GM20000 (cell line): ENCODE data around the gene GOLGA6L7.

ENCODE experiments used
- DNase-seq: peaks from one replicate; pipeline ENCODE4 v3.0.0; 2012; ENCODE audit warnings: low spot score
- TF ChIP-seq, protein P1 (sequence below): IDR thresholded peaks from 2 replicates; pipeline ENCODE4 v1.5.1; 2012; ENCODE audit warnings: mild to moderate bottlenecking, control low read depth; ENCODE audit errors: extremely low read depth, missing control alignments

Gene GOLGA6L7

DNA sequence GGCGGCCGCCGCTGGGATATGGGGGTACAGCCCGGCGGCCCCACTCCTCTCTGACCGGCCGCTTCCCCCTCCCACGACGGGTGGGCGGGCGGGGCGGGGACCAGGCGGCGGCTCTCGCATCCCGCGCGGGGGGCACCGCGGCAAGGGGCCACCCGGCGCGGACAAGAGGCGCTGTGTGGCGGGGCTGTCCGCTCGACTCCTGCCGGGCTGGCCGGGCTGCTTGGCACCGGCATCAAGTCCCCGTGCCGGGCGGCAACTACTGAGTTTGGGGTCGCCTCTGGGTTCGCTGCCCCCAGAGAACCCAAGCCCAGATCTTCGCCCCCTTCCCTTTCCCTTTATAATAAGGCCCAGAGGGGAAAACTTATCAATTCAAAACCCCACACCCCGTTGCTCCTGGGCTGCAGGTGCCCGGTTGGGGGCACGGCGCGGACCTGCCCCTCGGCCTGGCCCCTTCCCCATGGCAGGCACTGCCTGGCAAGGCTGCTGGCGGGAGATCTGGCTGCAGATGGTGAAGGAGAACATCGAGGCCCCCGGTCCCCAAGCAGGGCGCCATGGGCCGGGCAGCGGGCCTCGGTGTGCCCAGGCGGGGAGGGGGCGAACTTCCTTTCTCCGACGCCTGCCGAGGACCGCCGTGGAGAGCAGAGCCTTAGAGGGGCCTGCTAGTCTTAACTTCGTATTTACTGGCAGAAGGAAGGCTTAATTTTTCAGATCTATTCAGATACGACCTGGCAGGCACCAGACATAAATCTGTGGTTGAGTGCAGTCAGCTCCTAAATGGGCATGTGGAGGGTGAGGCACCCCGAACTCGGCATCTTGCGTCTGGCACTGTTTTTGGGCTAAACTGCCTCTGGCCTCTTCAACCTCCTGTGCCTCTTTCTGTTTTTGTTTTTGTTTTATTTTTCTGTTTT, 38.2 kb upstream of the GOLGA6L7 start:
- no peak for DNase-seq
- TF ChIP-seq, protein P1, sequence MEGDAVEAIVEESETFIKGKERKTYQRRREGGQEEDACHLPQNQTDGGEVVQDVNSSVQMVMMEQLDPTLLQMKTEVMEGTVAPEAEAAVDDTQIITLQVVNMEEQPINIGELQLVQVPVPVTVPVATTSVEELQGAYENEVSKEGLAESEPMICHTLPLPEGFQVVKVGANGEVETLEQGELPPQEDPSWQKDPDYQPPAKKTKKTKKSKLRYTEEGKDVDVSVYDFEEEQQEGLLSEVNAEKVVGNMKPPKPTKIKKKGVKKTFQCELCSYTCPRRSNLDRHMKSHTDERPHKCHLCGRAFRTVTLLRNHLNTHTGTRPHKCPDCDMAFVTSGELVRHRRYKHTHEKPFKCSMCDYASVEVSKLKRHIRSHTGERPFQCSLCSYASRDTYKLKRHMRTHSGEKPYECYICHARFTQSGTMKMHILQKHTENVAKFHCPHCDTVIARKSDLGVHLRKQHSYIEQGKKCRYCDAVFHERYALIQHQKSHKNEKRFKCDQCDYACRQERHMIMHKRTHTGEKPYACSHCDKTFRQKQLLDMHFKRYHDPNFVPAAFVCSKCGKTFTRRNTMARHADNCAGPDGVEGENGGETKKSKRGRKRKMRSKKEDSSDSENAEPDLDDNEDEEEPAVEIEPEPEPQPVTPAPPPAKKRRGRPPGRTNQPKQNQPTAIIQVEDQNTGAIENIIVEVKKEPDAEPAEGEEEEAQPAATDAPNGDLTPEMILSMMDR: no peak

DNA sequence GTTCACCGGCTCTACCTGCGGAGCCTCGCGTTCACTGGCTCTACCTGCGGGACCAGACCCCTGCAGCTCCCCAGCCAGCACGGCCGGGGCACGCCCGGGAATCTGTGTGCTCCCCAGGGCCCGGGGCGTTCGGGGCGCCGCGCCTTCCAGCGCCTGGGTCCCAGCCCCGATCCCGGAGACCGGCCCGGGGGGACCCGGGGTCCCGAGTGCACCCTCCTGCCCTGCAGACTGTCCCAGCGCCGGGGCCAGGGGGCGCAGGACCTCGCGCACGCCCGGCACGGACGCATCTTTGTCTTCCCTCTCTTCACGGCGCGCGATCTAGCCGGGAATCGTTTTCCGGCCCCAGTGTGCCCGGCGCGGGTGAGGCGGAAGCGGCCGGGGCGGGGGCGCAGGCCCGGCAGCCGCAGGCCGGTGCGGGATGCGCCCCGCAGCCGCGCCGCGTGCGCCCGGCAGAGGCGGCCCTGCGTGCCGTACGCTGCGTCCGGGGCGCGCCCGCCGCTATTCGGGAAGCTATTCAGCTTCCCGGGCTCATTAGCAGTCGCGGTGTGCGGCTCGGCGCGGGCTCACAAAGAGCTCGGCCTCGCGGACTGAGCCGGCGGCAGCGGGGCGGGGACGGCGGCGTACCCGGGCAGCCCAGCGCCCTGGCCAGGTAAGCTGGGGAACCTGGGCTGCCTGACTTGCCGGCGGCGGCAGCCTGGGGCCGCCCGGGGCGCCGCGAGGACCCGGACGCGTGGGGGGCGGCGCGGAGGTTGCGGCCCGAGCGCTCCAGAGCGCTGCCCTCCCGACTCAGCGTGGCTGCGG, 37.4 kb upstream of the GOLGA6L7 start, which contains the start of gene APBA2:
Gene APBA2 (plus strand): TSS at position 345 of the 801 bp plus-strand sequence. CDS start 167,911 bp downstream, outside the sequence.
- TF ChIP-seq, protein P1: no peak
- DNase-seq: no peak

DNA sequence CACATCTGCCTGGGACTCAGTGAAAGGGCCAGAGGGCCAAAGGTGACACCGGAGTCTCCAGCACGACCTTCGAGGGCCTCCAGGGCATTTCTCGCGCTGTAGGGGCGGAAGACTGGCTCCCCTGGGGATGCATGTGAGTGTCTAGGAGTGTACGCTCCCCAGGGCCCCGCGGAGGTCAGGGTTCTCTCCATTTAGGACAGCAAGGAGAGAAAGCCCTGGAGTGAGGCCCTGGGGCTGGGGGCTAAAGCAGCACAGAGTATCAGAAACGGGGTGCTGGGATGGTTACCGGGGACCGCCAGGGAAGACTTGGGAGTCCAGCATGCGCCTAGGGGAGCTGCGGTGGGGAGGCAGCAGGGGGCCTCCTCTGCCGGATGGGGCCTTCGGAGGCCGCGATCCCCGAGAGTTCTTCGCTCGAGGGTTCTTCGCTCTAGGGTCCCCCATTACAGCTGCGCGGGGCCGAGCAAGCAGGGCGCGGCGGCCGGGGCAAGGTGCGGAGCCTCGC, 36.7 kb upstream of the GOLGA6L7 start:
- TF ChIP-seq, protein P1: no peak
- no peak for DNase-seq

DNA sequence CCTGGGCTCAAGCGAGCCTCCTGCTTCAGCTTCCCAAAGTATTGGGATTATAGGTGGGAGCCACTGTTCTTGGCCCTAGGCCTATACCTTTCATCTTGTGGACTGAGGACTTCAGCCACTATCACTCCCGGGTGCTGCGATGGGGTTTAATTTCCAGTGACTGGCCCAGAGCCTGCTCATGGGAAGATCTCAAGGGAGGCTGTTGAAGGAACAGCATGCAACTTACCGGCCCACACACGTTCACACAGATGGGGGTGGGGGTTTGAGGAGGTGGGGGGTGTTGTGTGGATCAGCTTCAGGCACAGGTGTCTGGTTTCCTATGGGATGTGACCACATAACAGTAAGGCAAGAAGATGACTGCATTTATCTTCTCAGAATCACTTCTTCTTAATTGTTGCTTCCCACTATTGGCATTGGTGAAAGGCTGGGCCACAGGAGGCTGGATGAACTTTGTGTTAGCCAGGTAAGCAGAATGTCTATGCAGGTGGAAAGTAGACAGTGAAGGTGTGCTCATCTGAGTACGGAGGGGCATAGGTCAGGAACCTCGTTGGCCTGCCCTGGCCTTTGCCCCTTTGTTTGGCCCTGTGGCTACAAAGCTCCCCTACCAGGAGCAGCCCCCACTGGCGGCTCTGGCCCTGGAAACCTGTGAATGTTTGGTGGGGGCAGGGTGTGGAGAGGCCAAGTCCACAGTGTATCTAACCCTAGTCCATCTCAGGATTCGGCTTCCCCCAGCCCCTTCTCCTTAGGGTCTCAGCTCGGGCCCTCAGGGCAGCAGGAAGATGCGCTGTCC, 35.9 kb upstream of the GOLGA6L7 start:
- TF ChIP-seq, protein P1: no peak
- no peak for DNase-seq

DNA sequence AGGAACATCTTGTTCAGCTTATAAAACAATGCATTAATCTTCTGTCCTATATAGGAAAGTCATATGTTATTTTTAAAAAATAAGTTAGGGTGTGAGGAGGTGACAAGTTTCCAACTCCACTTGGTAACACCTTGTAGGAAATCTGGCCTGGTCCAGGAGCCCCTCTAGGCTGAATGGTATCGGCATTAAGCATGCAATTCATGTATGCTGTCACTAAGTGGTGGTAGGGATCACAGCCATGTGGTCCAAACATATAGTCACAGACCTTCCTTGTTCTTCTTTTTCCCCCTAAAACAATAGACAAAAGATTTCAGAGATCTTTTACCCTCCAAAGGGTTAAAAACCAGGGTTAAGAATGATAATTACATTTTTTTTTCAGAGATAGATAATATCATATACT, 33.2 kb upstream of the GOLGA6L7 start:
- TF ChIP-seq, protein P1: no peak

DNA sequence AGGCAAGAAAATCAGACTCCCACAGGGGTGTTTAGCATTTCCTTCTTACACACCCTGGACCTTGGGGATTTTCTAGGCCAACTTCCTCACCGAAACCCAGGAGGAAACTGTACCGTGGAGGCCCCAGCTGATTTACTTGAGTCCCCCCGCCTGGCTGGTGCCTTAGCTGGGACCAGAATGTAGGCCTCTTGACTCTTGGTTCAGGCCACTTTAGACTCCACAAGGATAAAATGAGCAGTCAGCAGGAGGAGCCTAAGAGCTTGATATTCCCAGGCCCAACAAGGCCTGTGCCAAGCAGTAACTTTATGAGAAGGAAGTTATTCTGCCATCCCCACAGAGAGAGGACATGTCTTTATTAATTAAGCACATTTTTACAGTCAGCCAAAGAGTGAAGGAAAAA, 32.7 kb upstream of the GOLGA6L7 start:
- TF ChIP-seq, protein P1: no peak
- DNase-seq: no peak

More for the DNA sequence above, 33.2 kb upstream of the GOLGA6L7 start:
- no peak for DNase-seq
